Suprapubic skin (tissue), 4 donors: ENCODE results near the gene KRTAP9-9.

Experiments
- EP300 ChIP-seq: sonication (generic); formaldehyde crosslinking; IDR thresholded peaks from one replicate; pipeline ENCODE4 v1.6.1; 2017; ENCODE audit warnings: antibody characterized with exemption
- POLR2A ChIP-seq, 2 donors: fragments of 450-650 bp; IDR thresholded peaks; one replicate each; pipeline ENCODE4 v1.6.1; 2017; ENCODE audit warnings: antibody characterized with exemption in 2 of 2, mild to moderate bottlenecking in 2 of 2, moderate library complexity in 2 of 2
- POLR2AphosphoS5 ChIP-seq, 3 donors: sonication (generic); formaldehyde crosslinking; IDR thresholded peaks; one replicate each; pipeline ENCODE4 v1.6.1; 2017; ENCODE audit warnings: antibody characterized with exemption in 3 of 3
- TF ChIP-seq, protein P1 (sequence below), 2 donors: fragments of 200-600 bp in 1 of 2; fragments of 450-650 bp in 1 of 2; sonication (generic) in 1 of 2; IDR thresholded peaks; one replicate each; pipeline ENCODE4 v1.5.1; 2016 to 2019; ENCODE audit warnings: antibody characterized with exemption in 2 of 2, mild to moderate bottlenecking in 1 of 2, moderate library complexity in 1 of 2

DNA sequence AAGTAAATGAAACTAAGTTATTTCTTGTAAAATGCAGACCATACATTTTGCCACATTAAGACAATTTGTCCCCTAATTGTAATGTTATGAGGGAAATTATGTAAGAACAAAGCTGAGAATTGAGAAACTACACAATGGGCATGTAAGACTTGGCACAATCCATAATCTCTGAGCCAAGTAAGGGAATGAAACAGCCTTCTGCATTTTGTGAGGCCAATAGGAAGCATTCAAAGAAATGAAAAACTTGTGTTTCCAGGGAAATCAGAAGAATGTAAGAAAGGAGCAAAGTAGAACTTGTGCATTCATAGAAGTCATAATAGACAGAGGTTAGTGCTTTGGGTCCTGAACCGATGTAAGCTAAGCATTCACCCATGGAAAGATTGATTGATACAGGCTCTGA is 3.9 kb upstream of the KRTAP9-9 start:
- TF ChIP-seq, protein P1, sequence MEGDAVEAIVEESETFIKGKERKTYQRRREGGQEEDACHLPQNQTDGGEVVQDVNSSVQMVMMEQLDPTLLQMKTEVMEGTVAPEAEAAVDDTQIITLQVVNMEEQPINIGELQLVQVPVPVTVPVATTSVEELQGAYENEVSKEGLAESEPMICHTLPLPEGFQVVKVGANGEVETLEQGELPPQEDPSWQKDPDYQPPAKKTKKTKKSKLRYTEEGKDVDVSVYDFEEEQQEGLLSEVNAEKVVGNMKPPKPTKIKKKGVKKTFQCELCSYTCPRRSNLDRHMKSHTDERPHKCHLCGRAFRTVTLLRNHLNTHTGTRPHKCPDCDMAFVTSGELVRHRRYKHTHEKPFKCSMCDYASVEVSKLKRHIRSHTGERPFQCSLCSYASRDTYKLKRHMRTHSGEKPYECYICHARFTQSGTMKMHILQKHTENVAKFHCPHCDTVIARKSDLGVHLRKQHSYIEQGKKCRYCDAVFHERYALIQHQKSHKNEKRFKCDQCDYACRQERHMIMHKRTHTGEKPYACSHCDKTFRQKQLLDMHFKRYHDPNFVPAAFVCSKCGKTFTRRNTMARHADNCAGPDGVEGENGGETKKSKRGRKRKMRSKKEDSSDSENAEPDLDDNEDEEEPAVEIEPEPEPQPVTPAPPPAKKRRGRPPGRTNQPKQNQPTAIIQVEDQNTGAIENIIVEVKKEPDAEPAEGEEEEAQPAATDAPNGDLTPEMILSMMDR (IDR thresholded peaks at IDR 0.05): no peak
- TF ChIP-seq EP300 (no peak), POLR2AphosphoS5 (IDR thresholded peaks at IDR 0.05) (no peak), POLR2A (IDR thresholded peaks at IDR 0.05) (no peak)
